ENCODE measurements around the gene DENND11. TPM values are rescaled to one million over a fixed set of nuclear protein-coding genes. Genes with fewer than 3 reads are reported as not detected.

The DENND11 gene
- total and polyA plus RNA-seq, 2 of the 4 experiments (the other 2 are of a cell fraction): 2.9 to 5.0 TPM

GRCh38 chr7:141691961-141692360 lies 10.0 kb downstream of the DENND11 start:
- dilution Hi-C loops (cut with HindIII; ENCODE audit: low sequenced_read_pairs, unreplicated experiment) (no loop called here), in situ Hi-C loops (cut with MboI; ENCODE audit: low sequenced_read_pairs) (no loop called here), intact Hi-C loops (cut with micrococcal nuclease) (no loop called here)
- no CpG with 5 or more reads among the region's 4 CpGs for WGBS, 2 experiments (ENCODE audit: extremely low coverage in 2 of 2, insufficient read length in 1 of 2)
- H3K36me3 ChIP-seq (ENCODE audit: control insufficient read depth, insufficient read depth, low read length): no peaks in the 10 kb centered on the region
- no peak overlapping the region for H2AK9ac ChIP-seq (replicated peaks; ENCODE audit: low read depth, low read length, poor library complexity)
- H3K56ac ChIP-seq (ENCODE audit: extremely low read depth, insufficient read depth, low read length): no peak overlapping the region
- H3K9me3 ChIP-seq (ENCODE audit: control insufficient read depth, insufficient read depth, low read length): no peaks in the 10 kb centered on the region
- BruUV-seq (replicated peaks): no TSS peak
- no peak overlapping the region for H3K27ac ChIP-seq (ENCODE audit: insufficient read depth, low read length)
- H3K23ac ChIP-seq (ENCODE audit: low read depth, low read length): no peak overlapping the region
- POLR2A ChIA-PET (ENCODE audit: unreplicated experiment): no interaction called here
- DNase-seq (no peak), ATAC-seq (ENCODE audit: low read depth) (no peak)
- H4K20me1 ChIP-seq (ENCODE audit: insufficient read depth, low read length): no peaks in the 10 kb centered on the region; the same call in 1 of the 2 replicates
- no peak overlapping the region for H3K4me2 ChIP-seq (ENCODE audit: low read depth, low read length)
- no peaks in the 10 kb centered on the region for H3K4me1 ChIP-seq (ENCODE audit: control insufficient read depth, insufficient read depth, low read length)
- no peak overlapping the region for H2AFZ ChIP-seq (replicated peaks; ENCODE audit: low read length, poor library complexity)
- H3K79me1 ChIP-seq (ENCODE audit: low read depth in 1 of 2, low read length in 2 of 2): peaks cover 3 to 7% of the 10 kb centered on the region in 2 experiments; a peak in 2 of 4 replicates
- H3K9me1 ChIP-seq (ENCODE audit: insufficient read depth, low read length): no peaks in the 10 kb centered on the region
- no peak overlapping the region for H4K91ac ChIP-seq (ENCODE audit: insufficient read depth, low read depth, low read length)
- no peak overlapping the region for H3K4ac ChIP-seq (ENCODE audit: low read depth, low read length)
- no peak overlapping the region for H2BK20ac ChIP-seq (ENCODE audit: low read depth, low read length)
- no peak overlapping the region for H3K14ac ChIP-seq (replicated peaks; ENCODE audit: low read depth, low read length)
- H2BK120ac ChIP-seq (ENCODE audit: low read depth, low read length): no peak overlapping the region
- CTCF ChIA-PET: no interaction called here
- no peak overlapping the region for H2AK5ac ChIP-seq (ENCODE audit: low read depth, low read length)
- H3K27me3 ChIP-seq (ENCODE audit: control insufficient read depth, insufficient read depth, low read length): no peaks in the 10 kb centered on the region
- no peak overlapping the region for H2BK5ac ChIP-seq (ENCODE audit: low read depth, low read length, poor library complexity, severe bottlenecking)
- H3K18ac ChIP-seq (ENCODE audit: low read depth, low read length): no peak overlapping the region
- TF ChIP-seq CTCF (conservative IDR thresholded peaks at IDR 0.05; ENCODE audit: low read depth, low read length) (no peak), MXI1 (IDR thresholded peaks at IDR 0.05; ENCODE audit: borderline replicate concordance, low read depth, low read length) (no peak), MAZ (IDR thresholded peaks at IDR 0.05; ENCODE audit: borderline replicate concordance, low read depth, low read length) (no peak), RFX5 (IDR thresholded peaks at IDR 0.05; ENCODE audit: low read depth, low read length) (no peak), SMC3 (IDR thresholded peaks at IDR 0.05; ENCODE audit: low read depth, low read length) (no peak)
- H2BK15ac ChIP-seq (ENCODE audit: low read depth, low read length): no peak overlapping the region
- H3K9ac ChIP-seq (ENCODE audit: low read depth, low read length): no peak overlapping the region
- H4K5ac ChIP-seq (ENCODE audit: low read depth, low read length): no peak overlapping the region
- no peak overlapping the region for H3K4me3 ChIP-seq (ENCODE audit: insufficient read depth, low read depth, low read length)
- no peak overlapping the region for H4K8ac ChIP-seq (ENCODE audit: low read depth in 2 of 2, low read length in 2 of 2)

All from IMR-90 (cell line).